Esophagus muscularis mucosa (tissue), 4 donors: ENCODE data around the gene PLEKHA5. TPM values are rescaled to one million over a fixed set of nuclear protein-coding genes. Genes with fewer than 3 reads are reported as not detected.

Source experiments
- DNase-seq: peaks from one replicate; pipeline ENCODE4 v3.0.0-alpha.2; 2017; ENCODE audit errors: extremely low spot score
- H3K27ac ChIP-seq, 4 donors: fragments of 200-600 bp; sonication (generic); replicated peaks in 1 of 4; 1 replicate in 3 of 4; 2 replicates in 1 of 4; pipeline ENCODE4 v1.5.1; 2016 to 2019; ENCODE audit warnings: mild to moderate bottlenecking in 1 of 4
- H3K27me3 ChIP-seq, 4 donors: fragments of 200-600 bp; sonication (generic); one replicate each; pipeline versions ENCODE4 v1.5.1 to v1.6.0; 2016 to 2019
- H3K36me3 ChIP-seq, 4 donors: fragments of 200-600 bp; sonication (generic); one replicate each; pipeline ENCODE4 v1.5.1; 2016 to 2019
- H3K4me1 ChIP-seq, 4 donors: fragments of 200-600 bp; sonication (generic); one replicate each; pipeline ENCODE4 v1.5.1; 2016 to 2019
- H3K4me3 ChIP-seq, 4 donors: fragments of 200-600 bp; sonication (generic); 1 replicate in 2 of 4; 2 replicates in 2 of 4; pipeline ENCODE4 v1.5.1; 2016 to 2019; ENCODE audit warnings: mild to moderate bottlenecking in 4 of 4, moderate library complexity in 1 of 4
- H3K9me3 ChIP-seq, 4 donors: fragments of 200-600 bp; sonication (generic); 1 replicate in 3 of 4; 2 replicates in 1 of 4; pipeline ENCODE4 v1.5.1; 2016 to 2019
- CTCF ChIP-seq, 3 experiments: fragments of 200-600 bp in 2 of 3; fragments of 450-650 bp in 1 of 3; sonication (generic) in 2 of 3; IDR thresholded peaks; one replicate each; pipeline ENCODE4 v1.5.1; 2017 to 2019; ENCODE audit warnings: antibody characterized with exemption in 3 of 3, mild to moderate bottlenecking in 2 of 3, moderate library complexity in 1 of 3
- EP300 ChIP-seq: sonication (generic); formaldehyde crosslinking; IDR thresholded peaks from one replicate; pipeline ENCODE4 v1.6.1; 2017; ENCODE audit warnings: antibody characterized with exemption
- POLR2A ChIP-seq: fragments of 450-650 bp; IDR thresholded peaks from one replicate; pipeline ENCODE4 v1.6.1; 2017; ENCODE audit warnings: antibody characterized with exemption, moderate library complexity, mild to moderate bottlenecking, low read depth
- POLR2AphosphoS5 ChIP-seq, 2 donors: sonication (generic); formaldehyde crosslinking; IDR thresholded peaks; one replicate each; pipeline ENCODE4 v1.6.1; 2017; ENCODE audit warnings: antibody characterized with exemption in 2 of 2
- WGBS: methylation state at CpG from one replicate; pipeline ENCODE4 v1.1.5; 2018; 5-methylcytosine and 5-hydroxymethylcytosine counted together
- intact Hi-C: fragments of 100-400 bp; cut with DNase I; formaldehyde crosslinking; loops from one replicate; pipeline ENCODE4 v1.15.1; 2023
- total RNA-seq, 4 donors: library from RNA; depleted of rRNA; stranded (reverse); fragments of >200 nt; gene quantifications; one replicate each; pipeline versions ENCODE4 v1.1.0 to v1.2.1, GENCODE V29; 2016

The PLEKHA5 gene
- total RNA-seq, 4 donors from 2014 or later = 50.7 to 88.5 (median 58.6) TPM

- Histone ChIP-seq H3K27me3 (no peaks in the 10 kb centered on the region), H3K27ac (no peak overlapping the region), H3K9me3 (no peaks in the 10 kb centered on the region), H3K4me1 (peaks cover 0 to 5% (median 2%) of the 10 kb centered on the region in 4 donors), H3K4me3 (no peak overlapping the region), H3K36me3 (no peaks in the 10 kb centered on the region)
- no peak for DNase-seq
- TF ChIP-seq CTCF (IDR thresholded peaks at IDR 0.05) (no peak), EP300 (no peak), POLR2A (no peak), POLR2AphosphoS5 (IDR thresholded peaks at IDR 0.05) (no peak)
- 90% methylated on average over 6 of the region's 6 CpGs for WGBS
- intact Hi-C loops = no loop called here
These were observed 272.7 kb downstream of the PLEKHA5 start for GRCh38 chr12:19402211-19402610.

- DNase-seq = no peak
- intact Hi-C loops = no loop called here
- Histone ChIP-seq H3K4me1 (peaks cover 0 to 5% (median 2%) of the 10 kb centered on the region in 4 donors), H3K9me3 (no peaks in the 10 kb centered on the region), H3K27me3 (no peaks in the 10 kb centered on the region), H3K27ac (no peak overlapping the region), H3K36me3 (no peaks in the 10 kb centered on the region), H3K4me3 (no peak overlapping the region)
- WGBS = 71% methylated on average over 4 of the region's 4 CpGs
- TF ChIP-seq CTCF (IDR thresholded peaks at IDR 0.05) = no peak
- no peak for TF ChIP-seq EP300
- TF ChIP-seq POLR2AphosphoS5 (IDR thresholded peaks at IDR 0.05) = no peak
- TF ChIP-seq POLR2A = no peak
These were observed 273.4 kb downstream of the PLEKHA5 start for GRCh38 chr12:19402743-19403431.

GRCh38 chr12:19404242-19404880 lies 274.8 kb downstream of the PLEKHA5 start:
- intact Hi-C loops = no loop called here
- no peaks in the 10 kb centered on the region for H3K27me3 ChIP-seq
- 92% methylated on average over 16 of the region's 16 CpGs for WGBS

GRCh38 chr12:19409376-19409775 lies 279.8 kb downstream of the PLEKHA5 start:
- Histone ChIP-seq H3K36me3 (no peaks in the 10 kb centered on the region), H3K27me3 (no peaks in the 10 kb centered on the region), H3K4me1 (peaks cover 21 to 45% (median 43%) of the 10 kb centered on the region in 4 donors), H3K4me3 (no peak overlapping the region), H3K27ac (peak overlapping the region in 1 of 4 donors; percentile 14), H3K9me3 (no peaks in the 10 kb centered on the region)
- 13% methylated on average over 3 of the region's 3 CpGs for WGBS
- TF ChIP-seq CTCF (IDR thresholded peaks at IDR 0.05) = no peak
- no peak for TF ChIP-seq POLR2AphosphoS5 (IDR thresholded peaks at IDR 0.05)
- no peak for TF ChIP-seq POLR2A
- no peak for TF ChIP-seq EP300
- intact Hi-C loops = no loop called here
- no peak for DNase-seq

More at GRCh38 chr12:19404242-19404880, 274.8 kb downstream of the PLEKHA5 start:
- H3K9me3 ChIP-seq = no peaks in the 10 kb centered on the region
- no peak for DNase-seq
- H3K27ac ChIP-seq = no peak overlapping the region
- peaks cover 0 to 5% (median 5%) of the 10 kb centered on the region in 4 donors for H3K4me1 ChIP-seq
- no peak overlapping the region for H3K4me3 ChIP-seq
- TF ChIP-seq EP300 = no peak
- no peak for TF ChIP-seq POLR2AphosphoS5 (IDR thresholded peaks at IDR 0.05)
- no peak for TF ChIP-seq CTCF (IDR thresholded peaks at IDR 0.05)
- TF ChIP-seq POLR2A = no peak
- H3K36me3 ChIP-seq = no peaks in the 10 kb centered on the region
